Smooth muscle cell of the umbilical artery (primary cell): Measurements from ENCODE around the gene LMTK3. TPM values are rescaled to one million over a fixed set of nuclear protein-coding genes. Genes with fewer than 3 reads are reported as not detected.

Source experiments
- total RNA-seq: library from RNA; depleted of rRNA; stranded (reverse); fragments of >200 nt; gene quantifications from 2 replicates; pipeline ENCODE4 v1.2.3, GENCODE V29; 2014

The LMTK3 gene
- total RNA-seq: 1.7 and 2.1 TPM in 2 replicates

GRCh38 chr19:48511800-48512503, at the start of gene LMTK3:
Gene LMTK3 (minus strand): TSS chr19:48511835. CDS start chr19:48511576, 259 bp downstream.

GRCh38 chr19:48551437-48552302, 40.0 kb upstream of the LMTK3 start, which contains the start of gene SULT2B1:
Gene SULT2B1 (plus strand): TSS chr19:48552172. CDS start chr19:48552253, 81 bp downstream.

GRCh38 chr19:48469289-48469881, 42.2 kb downstream of the LMTK3 start, which contains the start of gene CYTH2:
Gene CYTH2 (plus strand): TSS chr19:48469369. CDS start chr19:48469508, 139 bp downstream.

GRCh38 chr19:48455171-48455907, 56.3 kb downstream of the LMTK3 start, which contains the start of gene KCNJ14:
Gene KCNJ14 (plus strand): TSS chr19:48455574. CDS start chr19:48461725, 6,151 bp downstream.

GRCh38 chr19:48445606-48446481, 65.8 kb downstream of the LMTK3 start, which contains the start of gene GRWD1:
Gene GRWD1 (plus strand): TSS chr19:48445983. CDS start chr19:48446006, 23 bp downstream.

Other genes with a start within 250 kb of the LMTK3 start
- gene ZNF114, start 241.8 kb downstream of the LMTK3 start, total RNA-seq: 0.32 and 0.59 TPM in 2 replicates
- gene EMP3, start 186.3 kb downstream of the LMTK3 start, total RNA-seq: 32.1 and 62.7 TPM in 2 replicates
- 2.1 and 5.6 TPM in 2 replicates for gene TMEM143, start 147.9 kb downstream of the LMTK3 start, total RNA-seq
- gene SYNGR4, start 147.5 kb downstream of the LMTK3 start, total RNA-seq: not detected in 2 replicates
- gene KDELR1, start 120.3 kb downstream of the LMTK3 start, total RNA-seq: 76.6 and 96.8 TPM in 2 replicates
- 1.5 and 2.5 TPM in 2 replicates for gene GRIN2D, start 118.2 kb downstream of the LMTK3 start, total RNA-seq
- 26.1 and 50.7 TPM in 2 replicates for gene GRWD1, start 65.9 kb downstream of the LMTK3 start, total RNA-seq
- 0.59 and 1.5 TPM in 2 replicates for gene KCNJ14, start 56.3 kb downstream of the LMTK3 start, total RNA-seq
- gene CYTH2, start 42.5 kb downstream of the LMTK3 start, total RNA-seq: 33.5 and 37.4 TPM in 2 replicates
- not detected in 2 replicates for gene SULT2B1, start 40.3 kb upstream of the LMTK3 start, total RNA-seq
- not detected in 2 replicates for gene SPACA4, start 94.9 kb upstream of the LMTK3 start, total RNA-seq
- gene FAM83E, start 103.2 kb upstream of the LMTK3 start, total RNA-seq: 0.30 and 0.88 TPM in 2 replicates
- gene RPL18, start 107.3 kb upstream of the LMTK3 start, total RNA-seq: 1,037 and 1,647 TPM in 2 replicates
- 8.2 and 8.6 TPM in 2 replicates for gene SPHK2, start 107.7 kb upstream of the LMTK3 start, total RNA-seq
- gene DBP, start 125.5 kb upstream of the LMTK3 start, total RNA-seq: 1.2 and 3.3 TPM in 2 replicates
- gene CA11, start 134.4 kb upstream of the LMTK3 start, total RNA-seq: 0.18 and 0.30 TPM in 2 replicates
- gene NTN5, start 161.2 kb upstream of the LMTK3 start, total RNA-seq: 0.14 TPM in 1 of 2 replicates, not detected in the other
- gene FUT2, start 184.1 kb upstream of the LMTK3 start, total RNA-seq: not detected in 2 replicates
- 0.55 and 0.59 TPM in 2 replicates for gene MAMSTR, start 207.9 kb upstream of the LMTK3 start, total RNA-seq
- 0.74 and 0.89 TPM in 2 replicates for gene RASIP1, start 228.8 kb upstream of the LMTK3 start, total RNA-seq
- gene IZUMO1, start 235.1 kb upstream of the LMTK3 start, total RNA-seq: under 0.01 TPM in 1 of 2 replicates, not detected in the other
- gene FUT1, start 240.8 kb upstream of the LMTK3 start, total RNA-seq: 0.28 and 0.30 TPM in 2 replicates
- not detected in 2 replicates for gene FGF21, start 243.7 kb upstream of the LMTK3 start, total RNA-seq